ENCODE results near the gene ST8SIA6. TPM values are rescaled to one million over a fixed set of nuclear protein-coding genes. Genes with fewer than 3 reads are reported as not detected.

ST8SIA6 gene
- total RNA-seq, 1 experiment from 2014 or later: 1.3 TPM

GRCh38 chr10:17381502-17382142 is 72.8 kb downstream of the ST8SIA6 start:
- ATAC-seq (no peak), DNase-seq (ENCODE audit: low read depth, low spot score) (no peak)
- Histone ChIP-seq H4K20me1 (ENCODE audit: insufficient read depth) (no peaks in the 10 kb centered on the region), H3K9ac (ENCODE audit: low read length) (no peak overlapping the region), H3K4me3 (replicated peaks in 1 of 2; ENCODE audit: low read depth in 1 of 2, low read length in 2 of 2) (no peak overlapping the region), H3K9me3 (ENCODE audit: control insufficient read depth in 1 of 2, insufficient read depth in 1 of 2, low read depth in 1 of 2, low read length in 2 of 2) (no peaks in the 10 kb centered on the region), H3K4me2 (ENCODE audit: low read length) (no peak overlapping the region), H3K36me3 (ENCODE audit: control insufficient read depth in 1 of 2, insufficient read depth in 2 of 2, low read length in 2 of 2) (no peaks in the 10 kb centered on the region), H3K27me3 (ENCODE audit: insufficient read depth, low read length) (no peaks in the 10 kb centered on the region), H2AFZ (ENCODE audit: low read depth, low read length, poor library complexity, severe bottlenecking) (no peak overlapping the region), H3K4me1 (ENCODE audit: control insufficient read depth in 1 of 2, insufficient read depth in 2 of 2, low read length in 2 of 2) (peaks cover 0 to 5% of the 10 kb centered on the region in 2 experiments; a peak in 1 of 4 replicates), H3K27ac (ENCODE audit: low read depth, low read length) (no peak overlapping the region), H3K79me2 (ENCODE audit: insufficient read depth, low read length) (no peaks in the 10 kb centered on the region), H3K9me2 (ENCODE audit: insufficient read depth) (no peaks in the 10 kb centered on the region)
- no TSS peak for BruUV-seq (replicated peaks)
- TF ChIP-seq CBX3 (IDR thresholded peaks at IDR 0.05; ENCODE audit: low read depth) (no peak), ELF1 (IDR thresholded peaks at IDR 0.05; ENCODE audit: borderline replicate concordance, low read depth) (no peak)
- ChIA-PET POLR2A (no interaction called here), CTCF (no interaction called here), RAD21 (ENCODE audit: low non-redundant PET in 1 of 2, low total read pairs in 2 of 2, uncharacterized antibody in 2 of 2, unreplicated experiment in 2 of 2) (no interaction called here)
- intact Hi-C loops (cut with micrococcal nuclease): no loop called here

DNA sequence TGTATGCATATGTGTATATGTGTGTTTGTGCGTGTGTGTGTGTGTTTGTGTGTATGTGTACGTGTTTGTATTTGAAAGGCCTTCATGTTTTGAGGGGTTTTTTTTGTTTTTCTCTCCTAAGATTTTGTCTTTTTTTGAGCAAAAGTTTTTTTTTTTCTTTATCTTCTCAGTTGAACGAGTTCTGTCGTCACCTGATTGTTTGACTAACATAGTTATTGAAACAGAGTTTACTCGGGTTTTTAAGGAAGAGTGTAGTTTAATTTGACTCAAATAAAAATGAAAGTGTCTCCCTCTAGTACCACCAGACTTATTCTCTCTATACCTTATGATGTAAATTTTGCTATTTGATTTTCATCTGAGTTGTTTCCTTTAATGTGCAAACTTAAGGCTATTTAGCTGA is 73.5 kb downstream of the ST8SIA6 start:
- H3K4me2 ChIP-seq (ENCODE audit: low read length): no peak overlapping the region

More for the DNA sequence above, 73.5 kb downstream of the ST8SIA6 start:
- intact Hi-C loops (cut with micrococcal nuclease): no loop called here
- ChIA-PET RAD21 (ENCODE audit: low non-redundant PET in 1 of 2, low total read pairs in 2 of 2, uncharacterized antibody in 2 of 2, unreplicated experiment in 2 of 2) (no interaction called here), POLR2A (no interaction called here), CTCF (no interaction called here)
- Histone ChIP-seq H4K20me1 (ENCODE audit: insufficient read depth) (no peaks in the 10 kb centered on the region), H3K27ac (ENCODE audit: low read depth, low read length) (no peak overlapping the region), H3K4me3 (replicated peaks in 1 of 2; ENCODE audit: low read depth in 1 of 2, low read length in 2 of 2) (no peak overlapping the region), H2AFZ (ENCODE audit: low read depth, low read length, poor library complexity, severe bottlenecking) (no peak overlapping the region), H3K79me2 (ENCODE audit: insufficient read depth, low read length) (no peaks in the 10 kb centered on the region), H3K4me1 (ENCODE audit: control insufficient read depth in 1 of 2, insufficient read depth in 2 of 2, low read length in 2 of 2) (peaks cover 0 to 5% of the 10 kb centered on the region in 2 experiments; a peak in 1 of 4 replicates), H3K9me2 (ENCODE audit: insufficient read depth) (no peaks in the 10 kb centered on the region), H3K9me3 (ENCODE audit: control insufficient read depth in 1 of 2, insufficient read depth in 1 of 2, low read depth in 1 of 2, low read length in 2 of 2) (no peaks in the 10 kb centered on the region), H3K9ac (ENCODE audit: low read length) (no peak overlapping the region), H3K27me3 (ENCODE audit: insufficient read depth, low read length) (no peaks in the 10 kb centered on the region), H3K36me3 (ENCODE audit: control insufficient read depth in 1 of 2, insufficient read depth in 2 of 2, low read length in 2 of 2) (no peaks in the 10 kb centered on the region)
- DNase-seq (ENCODE audit: low read depth, low spot score) (no peak), ATAC-seq (no peak)
- TF ChIP-seq EGR1 (IDR thresholded peaks at IDR 0.05; ENCODE audit: low read depth): no peak
- TF ChIP-seq SRF (IDR thresholded peaks at IDR 0.05; ENCODE audit: low read depth): no peak
- TF ChIP-seq ELF1 (IDR thresholded peaks at IDR 0.05; ENCODE audit: borderline replicate concordance, low read depth): no peak
- no peak for TF ChIP-seq TCF7L2 (IDR thresholded peaks at IDR 0.05; ENCODE audit: borderline replicate concordance, extremely low read depth, insufficient read depth, insufficient read length)
- no peak for TF ChIP-seq EZH2 (IDR thresholded peaks at IDR 0.05)
- TF ChIP-seq YY1 (IDR thresholded peaks at IDR 0.05; ENCODE audit: extremely low read depth, insufficient replicate concordance, low read depth, low read length): no peak
- TF ChIP-seq REST (IDR thresholded peaks at IDR 0.05; ENCODE audit: low read depth): no peak
- TF ChIP-seq SP1 (IDR thresholded peaks at IDR 0.05; ENCODE audit: low read depth): no peak
- TF ChIP-seq JUND (IDR thresholded peaks at IDR 0.05): no peak
- no peak for TF ChIP-seq EZH2phosphoT487 (IDR thresholded peaks at IDR 0.05; ENCODE audit: borderline replicate concordance)
- no peak for TF ChIP-seq POLR2AphosphoS5 (IDR thresholded peaks at IDR 0.05; ENCODE audit: low read depth, low read length)
- no peak for TF ChIP-seq CBX3 (IDR thresholded peaks at IDR 0.05; ENCODE audit: low read depth)
- TF ChIP-seq ZFX (IDR thresholded peaks at IDR 0.05): no peak
- no peak for TF ChIP-seq FOSL1 (IDR thresholded peaks at IDR 0.05; ENCODE audit: low read depth)
- BruUV-seq (replicated peaks): no TSS peak

All from HCT116 (cell line).